GM13977 (cell line): ENCODE measurements around the gene TRAPPC2L.

Experiments
- DNase-seq: peaks from one replicate; pipeline ENCODE4 v3.0.0; 2012; ENCODE audit warnings: low spot score
- in situ Hi-C: fragments of 300-500 bp; cut with MboI; formaldehyde crosslinking; loops from one replicate; pipeline ENCODE4 v1.12.0; 2022; ENCODE audit warnings: low sequenced_read_pairs, low pct_unique_long_range_greater_than_20kb, mixed read lengths, inconsistent platforms; ENCODE audit not compliant: unreplicated experiment
- TF ChIP-seq, protein P1 (sequence below): IDR thresholded peaks from 2 replicates; pipeline ENCODE4 v1.5.1; 2012; ENCODE audit warnings: mild to moderate bottlenecking, control low read depth; ENCODE audit not compliant: insufficient read depth; ENCODE audit errors: extremely low read depth, missing control alignments

TRAPPC2L gene

GRCh38 chr16:88902744-88903143 is 45.8 kb downstream of the TRAPPC2L start:
- TF ChIP-seq, protein P1, sequence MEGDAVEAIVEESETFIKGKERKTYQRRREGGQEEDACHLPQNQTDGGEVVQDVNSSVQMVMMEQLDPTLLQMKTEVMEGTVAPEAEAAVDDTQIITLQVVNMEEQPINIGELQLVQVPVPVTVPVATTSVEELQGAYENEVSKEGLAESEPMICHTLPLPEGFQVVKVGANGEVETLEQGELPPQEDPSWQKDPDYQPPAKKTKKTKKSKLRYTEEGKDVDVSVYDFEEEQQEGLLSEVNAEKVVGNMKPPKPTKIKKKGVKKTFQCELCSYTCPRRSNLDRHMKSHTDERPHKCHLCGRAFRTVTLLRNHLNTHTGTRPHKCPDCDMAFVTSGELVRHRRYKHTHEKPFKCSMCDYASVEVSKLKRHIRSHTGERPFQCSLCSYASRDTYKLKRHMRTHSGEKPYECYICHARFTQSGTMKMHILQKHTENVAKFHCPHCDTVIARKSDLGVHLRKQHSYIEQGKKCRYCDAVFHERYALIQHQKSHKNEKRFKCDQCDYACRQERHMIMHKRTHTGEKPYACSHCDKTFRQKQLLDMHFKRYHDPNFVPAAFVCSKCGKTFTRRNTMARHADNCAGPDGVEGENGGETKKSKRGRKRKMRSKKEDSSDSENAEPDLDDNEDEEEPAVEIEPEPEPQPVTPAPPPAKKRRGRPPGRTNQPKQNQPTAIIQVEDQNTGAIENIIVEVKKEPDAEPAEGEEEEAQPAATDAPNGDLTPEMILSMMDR: no peak
- DNase-seq: no peak
- in situ Hi-C loops: no loop called here

- TF ChIP-seq, protein P1: no peak
- DNase-seq: no peak
- in situ Hi-C loops: no loop called here
Measured at GRCh38 chr16:88903267-88903666, 46.3 kb downstream of the TRAPPC2L start.

DNA sequence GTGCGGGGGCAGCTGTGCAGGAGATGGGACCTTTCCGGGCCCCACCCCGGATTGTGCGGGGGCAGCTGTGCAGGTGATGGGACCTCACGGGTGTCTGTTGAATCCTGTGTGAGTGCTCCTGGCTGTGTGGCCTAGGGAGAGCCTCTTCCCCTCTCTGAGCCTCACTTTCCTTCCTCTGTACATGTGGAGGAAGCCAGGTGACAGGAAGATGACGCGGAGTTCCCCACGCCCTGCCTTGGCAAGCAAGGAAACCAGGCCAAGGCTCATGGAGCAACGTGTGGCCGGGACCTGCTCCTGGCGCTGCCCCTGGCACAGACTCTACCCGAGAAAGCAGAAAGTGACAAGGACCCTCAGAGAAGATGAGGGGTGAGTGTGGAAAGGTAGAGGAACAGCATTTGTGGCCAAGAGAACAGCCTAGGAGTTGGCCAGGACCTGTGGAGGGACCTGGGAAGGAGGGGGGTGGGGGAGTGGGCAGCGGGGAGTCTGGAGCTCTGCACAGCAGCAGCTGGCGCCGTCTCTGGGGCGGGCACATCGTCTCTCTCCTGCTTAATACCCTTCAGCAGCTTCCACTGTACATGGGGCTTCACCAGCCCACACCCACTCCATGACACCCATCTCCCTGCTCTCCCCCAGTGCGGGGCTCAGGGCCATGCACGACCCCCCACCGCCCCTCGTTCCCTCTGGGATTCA is 47.9 kb downstream of the TRAPPC2L start:
- in situ Hi-C loops: no loop called here
- no peak for DNase-seq
- TF ChIP-seq, protein P1: no peak

- TF ChIP-seq, protein P1: no peak
- in situ Hi-C loops: no loop called here
- DNase-seq: peak; percentile 83
Measured at GRCh38 chr16:88905563-88905962, 48.6 kb downstream of the TRAPPC2L start.

DNA sequence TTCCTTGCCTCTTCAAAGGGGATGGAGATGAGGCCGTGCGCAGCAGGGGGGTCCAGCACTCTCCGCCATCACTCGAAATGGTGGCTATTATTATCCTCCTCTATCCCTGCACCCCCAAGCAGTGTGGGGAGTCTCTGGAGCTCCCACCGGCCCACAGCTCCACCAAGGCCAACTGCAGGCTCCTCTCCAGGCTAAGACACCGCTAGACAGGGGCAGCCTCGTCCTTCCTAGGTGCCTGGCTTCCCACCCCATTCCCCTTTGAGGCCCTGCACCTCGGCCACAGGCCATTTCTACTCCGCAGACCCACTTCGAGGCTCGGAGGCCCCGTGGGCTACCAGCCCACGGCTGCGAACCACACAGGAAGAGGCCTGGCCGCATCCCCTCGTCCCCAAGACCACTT is 49.1 kb downstream of the TRAPPC2L start:
- in situ Hi-C loops: no loop called here
- TF ChIP-seq, protein P1: no peak
- no peak for DNase-seq

DNA sequence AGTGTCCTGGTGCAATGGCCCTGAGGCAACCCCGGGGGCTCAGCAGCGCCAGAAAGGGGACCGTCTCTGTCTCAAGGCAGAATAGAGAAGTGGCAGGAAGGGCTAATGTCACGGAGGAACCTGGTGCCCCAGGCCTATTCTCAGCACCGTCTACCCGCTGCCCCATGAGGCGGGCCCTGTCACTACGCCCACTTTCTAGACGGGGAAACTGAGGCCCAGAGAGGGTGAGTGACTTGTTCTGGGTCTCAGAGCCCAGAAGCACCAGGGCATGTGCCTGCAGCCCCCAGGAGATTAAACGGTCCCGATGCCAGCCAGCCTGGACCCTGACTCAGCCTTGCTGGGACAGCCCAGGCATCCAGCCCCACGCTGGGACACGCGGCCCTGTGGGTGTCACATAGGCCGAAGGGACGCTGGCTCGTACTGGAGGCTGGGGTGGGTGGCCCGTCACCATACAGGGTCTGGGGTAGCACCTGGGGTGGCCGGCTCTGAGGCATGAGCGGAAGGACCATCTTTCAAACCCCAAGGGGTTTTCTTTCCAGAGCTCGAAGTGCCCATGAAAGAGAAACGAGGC is 49.7 kb downstream of the TRAPPC2L start:
- no peak for DNase-seq
- in situ Hi-C loops: no loop called here
- TF ChIP-seq, protein P1: no peak
